C4-2B (cell line): ENCODE results near the gene RNF213.

Source experiments
- ZFX ChIP-seq: fragments of 450-650 bp; IDR thresholded peaks from 2 replicates; pipeline ENCODE4 v1.6.1; 2017
- TF ChIP-seq, protein P1 (sequence below): fragments of 450-650 bp; conservative IDR thresholded peaks from 2 replicates; pipeline ENCODE4 v1.5.1; 2017; ENCODE audit warnings: mild to moderate bottlenecking

DNA sequence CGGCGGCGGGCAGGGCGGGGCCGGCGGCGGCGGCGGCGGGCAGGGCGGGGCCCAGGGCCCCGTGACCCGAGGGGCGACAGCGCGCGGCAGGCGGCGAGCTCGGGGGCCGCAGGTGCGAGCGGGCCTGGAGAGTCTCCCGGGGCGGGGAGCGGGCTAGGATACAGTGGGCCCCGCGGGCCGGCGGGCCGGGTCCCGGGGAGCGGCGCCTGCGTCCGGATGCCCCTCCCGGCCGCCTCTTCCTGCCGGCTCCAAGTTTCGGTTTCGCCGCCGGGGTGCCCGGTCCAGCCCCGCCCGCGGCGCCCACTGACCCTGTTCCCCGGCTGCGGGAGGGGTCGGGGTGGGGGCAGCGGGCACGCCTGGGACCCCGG is at the start of gene RNF213:
- TF ChIP-seq, protein P1, sequence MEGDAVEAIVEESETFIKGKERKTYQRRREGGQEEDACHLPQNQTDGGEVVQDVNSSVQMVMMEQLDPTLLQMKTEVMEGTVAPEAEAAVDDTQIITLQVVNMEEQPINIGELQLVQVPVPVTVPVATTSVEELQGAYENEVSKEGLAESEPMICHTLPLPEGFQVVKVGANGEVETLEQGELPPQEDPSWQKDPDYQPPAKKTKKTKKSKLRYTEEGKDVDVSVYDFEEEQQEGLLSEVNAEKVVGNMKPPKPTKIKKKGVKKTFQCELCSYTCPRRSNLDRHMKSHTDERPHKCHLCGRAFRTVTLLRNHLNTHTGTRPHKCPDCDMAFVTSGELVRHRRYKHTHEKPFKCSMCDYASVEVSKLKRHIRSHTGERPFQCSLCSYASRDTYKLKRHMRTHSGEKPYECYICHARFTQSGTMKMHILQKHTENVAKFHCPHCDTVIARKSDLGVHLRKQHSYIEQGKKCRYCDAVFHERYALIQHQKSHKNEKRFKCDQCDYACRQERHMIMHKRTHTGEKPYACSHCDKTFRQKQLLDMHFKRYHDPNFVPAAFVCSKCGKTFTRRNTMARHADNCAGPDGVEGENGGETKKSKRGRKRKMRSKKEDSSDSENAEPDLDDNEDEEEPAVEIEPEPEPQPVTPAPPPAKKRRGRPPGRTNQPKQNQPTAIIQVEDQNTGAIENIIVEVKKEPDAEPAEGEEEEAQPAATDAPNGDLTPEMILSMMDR, result no peak
- TF ChIP-seq ZFX, result no peak
